ENCODE results near the gene TTLL6.

TTLL6 gene

DNA sequence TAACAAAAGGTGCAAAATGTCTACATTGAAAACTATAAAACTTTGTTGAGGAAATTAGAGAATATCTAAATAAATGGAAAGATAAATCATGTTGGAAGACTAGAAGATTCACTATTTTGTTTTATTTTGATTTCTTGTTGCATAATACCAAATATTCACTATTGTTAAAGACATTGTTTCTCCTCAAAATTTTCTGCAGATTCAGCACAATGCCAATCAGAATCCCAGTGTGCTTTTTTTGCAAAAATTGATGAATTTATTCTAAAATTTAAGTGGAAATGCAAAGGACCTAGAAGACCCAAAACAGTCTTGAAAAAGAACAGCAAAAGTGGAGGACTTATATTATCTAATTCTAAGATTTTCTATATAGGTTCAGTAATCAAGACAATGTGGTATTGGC is 40.4 kb downstream of the TTLL6 start:
- Histone ChIP-seq H3K27me3 (ENCODE audit: insufficient read depth, poor library complexity, severe bottlenecking) (peaks cover 9% of the 10 kb centered on the region), H3K4me3 (replicated peaks; ENCODE audit: insufficient read depth, low read length) (no peak overlapping the region), H3K27ac (replicated peaks) (no peak overlapping the region)
- TF ChIP-seq, protein P1, sequence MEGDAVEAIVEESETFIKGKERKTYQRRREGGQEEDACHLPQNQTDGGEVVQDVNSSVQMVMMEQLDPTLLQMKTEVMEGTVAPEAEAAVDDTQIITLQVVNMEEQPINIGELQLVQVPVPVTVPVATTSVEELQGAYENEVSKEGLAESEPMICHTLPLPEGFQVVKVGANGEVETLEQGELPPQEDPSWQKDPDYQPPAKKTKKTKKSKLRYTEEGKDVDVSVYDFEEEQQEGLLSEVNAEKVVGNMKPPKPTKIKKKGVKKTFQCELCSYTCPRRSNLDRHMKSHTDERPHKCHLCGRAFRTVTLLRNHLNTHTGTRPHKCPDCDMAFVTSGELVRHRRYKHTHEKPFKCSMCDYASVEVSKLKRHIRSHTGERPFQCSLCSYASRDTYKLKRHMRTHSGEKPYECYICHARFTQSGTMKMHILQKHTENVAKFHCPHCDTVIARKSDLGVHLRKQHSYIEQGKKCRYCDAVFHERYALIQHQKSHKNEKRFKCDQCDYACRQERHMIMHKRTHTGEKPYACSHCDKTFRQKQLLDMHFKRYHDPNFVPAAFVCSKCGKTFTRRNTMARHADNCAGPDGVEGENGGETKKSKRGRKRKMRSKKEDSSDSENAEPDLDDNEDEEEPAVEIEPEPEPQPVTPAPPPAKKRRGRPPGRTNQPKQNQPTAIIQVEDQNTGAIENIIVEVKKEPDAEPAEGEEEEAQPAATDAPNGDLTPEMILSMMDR (IDR thresholded peaks at IDR 0.05; ENCODE audit: insufficient read depth, low read length): no peak
- TF ChIP-seq GABPA (IDR thresholded peaks at IDR 0.05; ENCODE audit: low read depth): no peak
- TF ChIP-seq POLR2AphosphoS5 (IDR thresholded peaks at IDR 0.05; ENCODE audit: low read depth): no peak
- TF ChIP-seq, protein P2, sequence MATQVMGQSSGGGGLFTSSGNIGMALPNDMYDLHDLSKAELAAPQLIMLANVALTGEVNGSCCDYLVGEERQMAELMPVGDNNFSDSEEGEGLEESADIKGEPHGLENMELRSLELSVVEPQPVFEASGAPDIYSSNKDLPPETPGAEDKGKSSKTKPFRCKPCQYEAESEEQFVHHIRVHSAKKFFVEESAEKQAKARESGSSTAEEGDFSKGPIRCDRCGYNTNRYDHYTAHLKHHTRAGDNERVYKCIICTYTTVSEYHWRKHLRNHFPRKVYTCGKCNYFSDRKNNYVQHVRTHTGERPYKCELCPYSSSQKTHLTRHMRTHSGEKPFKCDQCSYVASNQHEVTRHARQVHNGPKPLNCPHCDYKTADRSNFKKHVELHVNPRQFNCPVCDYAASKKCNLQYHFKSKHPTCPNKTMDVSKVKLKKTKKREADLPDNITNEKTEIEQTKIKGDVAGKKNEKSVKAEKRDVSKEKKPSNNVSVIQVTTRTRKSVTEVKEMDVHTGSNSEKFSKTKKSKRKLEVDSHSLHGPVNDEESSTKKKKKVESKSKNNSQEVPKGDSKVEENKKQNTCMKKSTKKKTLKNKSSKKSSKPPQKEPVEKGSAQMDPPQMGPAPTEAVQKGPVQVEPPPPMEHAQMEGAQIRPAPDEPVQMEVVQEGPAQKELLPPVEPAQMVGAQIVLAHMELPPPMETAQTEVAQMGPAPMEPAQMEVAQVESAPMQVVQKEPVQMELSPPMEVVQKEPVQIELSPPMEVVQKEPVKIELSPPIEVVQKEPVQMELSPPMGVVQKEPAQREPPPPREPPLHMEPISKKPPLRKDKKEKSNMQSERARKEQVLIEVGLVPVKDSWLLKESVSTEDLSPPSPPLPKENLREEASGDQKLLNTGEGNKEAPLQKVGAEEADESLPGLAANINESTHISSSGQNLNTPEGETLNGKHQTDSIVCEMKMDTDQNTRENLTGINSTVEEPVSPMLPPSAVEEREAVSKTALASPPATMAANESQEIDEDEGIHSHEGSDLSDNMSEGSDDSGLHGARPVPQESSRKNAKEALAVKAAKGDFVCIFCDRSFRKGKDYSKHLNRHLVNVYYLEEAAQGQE (IDR thresholded peaks at IDR 0.05; ENCODE audit: insufficient replicate concordance, low read depth): no peak
- no peak for TF ChIP-seq SPI1 (IDR thresholded peaks at IDR 0.05; ENCODE audit: borderline replicate concordance, low read depth)
- no peak for DNase-seq (ENCODE audit: low read depth in 1 of 2, low spot score in 1 of 2)

DNA sequence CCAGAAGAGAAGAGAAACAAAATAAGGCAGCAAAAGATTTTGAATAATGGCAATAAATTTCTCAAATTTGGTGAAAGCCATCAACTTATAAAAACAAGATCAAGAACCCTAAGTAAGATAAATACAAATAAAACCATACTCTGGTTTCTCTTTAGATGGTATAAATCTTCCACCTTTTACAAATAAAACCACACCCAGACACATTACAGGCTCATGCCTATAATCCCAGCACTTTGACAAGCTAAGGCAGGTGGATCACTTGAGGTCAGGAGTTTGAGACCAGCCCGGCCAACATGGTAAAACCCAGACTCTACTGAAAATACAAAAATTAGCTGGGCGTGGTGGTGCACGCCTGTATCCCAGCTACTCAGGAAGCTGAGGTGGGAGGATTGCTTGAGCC is 43.8 kb downstream of the TTLL6 start:
- Histone ChIP-seq H3K27me3 (ENCODE audit: insufficient read depth, poor library complexity, severe bottlenecking) (peaks cover 3% of the 10 kb centered on the region), H3K27ac (replicated peaks) (no peak overlapping the region), H3K4me3 (replicated peaks; ENCODE audit: insufficient read depth, low read length) (no peak overlapping the region)
- DNase-seq (ENCODE audit: low read depth in 1 of 2, low spot score in 1 of 2): no peak
- TF ChIP-seq SPI1 (IDR thresholded peaks at IDR 0.05; ENCODE audit: borderline replicate concordance, low read depth): no peak
- TF ChIP-seq, protein P1 (IDR thresholded peaks at IDR 0.05; ENCODE audit: insufficient read depth, low read length): no peak
- TF ChIP-seq POLR2AphosphoS5 (IDR thresholded peaks at IDR 0.05; ENCODE audit: low read depth): no peak
- TF ChIP-seq, protein P2 (IDR thresholded peaks at IDR 0.05; ENCODE audit: insufficient replicate concordance, low read depth): no peak
- no peak for TF ChIP-seq GABPA (IDR thresholded peaks at IDR 0.05; ENCODE audit: low read depth)

DNA sequence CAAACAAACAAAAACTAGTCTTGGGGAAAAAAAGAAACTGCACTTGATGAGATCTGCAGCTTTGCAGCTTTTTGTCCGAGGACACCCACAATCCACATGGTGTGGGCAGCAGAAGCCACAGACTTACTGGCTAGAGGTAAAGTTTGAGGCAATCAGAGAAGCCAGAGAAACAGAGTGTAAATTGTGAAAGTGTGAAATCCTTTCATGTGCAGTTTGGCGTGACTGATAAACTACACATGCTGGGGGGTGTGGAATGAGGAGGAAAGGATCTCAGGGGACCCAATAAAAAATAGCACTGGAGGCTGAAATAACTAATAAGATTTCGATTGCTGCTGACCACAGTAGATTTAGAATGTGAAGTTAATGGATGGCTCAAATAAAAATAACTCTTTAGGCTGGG is 46.1 kb downstream of the TTLL6 start:
- Histone ChIP-seq H3K27me3 (ENCODE audit: insufficient read depth, poor library complexity, severe bottlenecking) (peaks cover 5% of the 10 kb centered on the region), H3K27ac (replicated peaks) (no peak overlapping the region), H3K4me3 (replicated peaks; ENCODE audit: insufficient read depth, low read length) (no peak overlapping the region)
- no peak for TF ChIP-seq POLR2AphosphoS5 (IDR thresholded peaks at IDR 0.05; ENCODE audit: low read depth)
- TF ChIP-seq GABPA (IDR thresholded peaks at IDR 0.05; ENCODE audit: low read depth): no peak
- TF ChIP-seq, protein P2 (IDR thresholded peaks at IDR 0.05; ENCODE audit: insufficient replicate concordance, low read depth): no peak
- TF ChIP-seq, protein P1 (IDR thresholded peaks at IDR 0.05; ENCODE audit: insufficient read depth, low read length): no peak
- no peak for TF ChIP-seq SPI1 (IDR thresholded peaks at IDR 0.05; ENCODE audit: borderline replicate concordance, low read depth)
- no peak for DNase-seq (ENCODE audit: low read depth in 1 of 2, low spot score in 1 of 2)

Measured in HL-60 (cell line).